Measurements from ENCODE around the gene NAGLU. TPM values are rescaled to one million over a fixed set of nuclear protein-coding genes. Genes with fewer than 3 reads are reported as not detected.

NAGLU gene
- total RNA-seq, 2 experiments from 2014 or later: 7.8 TPM

DNA sequence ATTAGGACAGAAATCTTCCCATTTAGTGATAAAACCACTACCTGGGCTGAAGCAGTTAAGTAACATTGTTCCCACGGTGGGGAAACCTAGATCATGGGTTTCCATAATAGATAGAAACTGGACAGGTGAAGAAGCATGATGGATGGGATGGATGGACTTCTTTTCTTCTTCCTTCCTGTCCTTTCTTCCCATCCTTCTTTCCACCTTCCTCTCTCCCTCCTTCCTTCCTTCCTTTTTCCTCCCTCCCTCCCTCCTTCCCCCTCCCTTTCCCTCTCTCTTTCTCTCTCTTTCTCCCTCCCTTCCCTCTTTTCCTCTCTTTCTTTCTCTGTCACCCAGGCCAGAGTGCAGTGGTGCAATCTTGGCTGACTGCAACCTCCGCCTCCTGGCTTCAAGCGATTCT lies 38.4 kb downstream of the NAGLU start:
- Histone ChIP-seq H3K27me3 (ENCODE audit: control insufficient read depth in 1 of 2, insufficient read depth in 2 of 2, low read length in 2 of 2) (no peaks in the 10 kb centered on the region), H3K9me3 (ENCODE audit: control insufficient read depth in 1 of 2, insufficient read depth in 1 of 2, low read length in 2 of 2) (no peaks in the 10 kb centered on the region), H3K4me1 (ENCODE audit: insufficient read depth, low read length) (peaks cover 27% of the 10 kb centered on the region), H3K4me3 (ENCODE audit: low read length) (no peak overlapping the region), H3K36me3 (ENCODE audit: insufficient read depth, low read length) (peaks cover 56% of the 10 kb centered on the region), H3K27ac (ENCODE audit: low read depth in 1 of 2, low read length in 2 of 2) (no peak overlapping the region)
- Mint-ChIP-seq H3K4me1 (ENCODE audit: low read depth) (peaks cover 34% of the 10 kb centered on the region), H3K9me3 (no peaks in the 10 kb centered on the region), H3K36me3 (ENCODE audit: low read depth) (peaks cover 67% of the 10 kb centered on the region), H3K27me3 (no peaks in the 10 kb centered on the region), H3K4me3 (no peak overlapping the region), H3K27ac (no peak overlapping the region)
- POLR2A ChIA-PET: interaction anchor here (1.1 to 1.2 kb wide), 2 partner anchors 20 to 262 kb away, joined by 3 to 4 read pairs; no protein-coding TSS in a partner anchor
- CTCF ChIA-PET: no interaction called here
- TF ChIP-seq, protein P1, sequence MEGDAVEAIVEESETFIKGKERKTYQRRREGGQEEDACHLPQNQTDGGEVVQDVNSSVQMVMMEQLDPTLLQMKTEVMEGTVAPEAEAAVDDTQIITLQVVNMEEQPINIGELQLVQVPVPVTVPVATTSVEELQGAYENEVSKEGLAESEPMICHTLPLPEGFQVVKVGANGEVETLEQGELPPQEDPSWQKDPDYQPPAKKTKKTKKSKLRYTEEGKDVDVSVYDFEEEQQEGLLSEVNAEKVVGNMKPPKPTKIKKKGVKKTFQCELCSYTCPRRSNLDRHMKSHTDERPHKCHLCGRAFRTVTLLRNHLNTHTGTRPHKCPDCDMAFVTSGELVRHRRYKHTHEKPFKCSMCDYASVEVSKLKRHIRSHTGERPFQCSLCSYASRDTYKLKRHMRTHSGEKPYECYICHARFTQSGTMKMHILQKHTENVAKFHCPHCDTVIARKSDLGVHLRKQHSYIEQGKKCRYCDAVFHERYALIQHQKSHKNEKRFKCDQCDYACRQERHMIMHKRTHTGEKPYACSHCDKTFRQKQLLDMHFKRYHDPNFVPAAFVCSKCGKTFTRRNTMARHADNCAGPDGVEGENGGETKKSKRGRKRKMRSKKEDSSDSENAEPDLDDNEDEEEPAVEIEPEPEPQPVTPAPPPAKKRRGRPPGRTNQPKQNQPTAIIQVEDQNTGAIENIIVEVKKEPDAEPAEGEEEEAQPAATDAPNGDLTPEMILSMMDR (IDR thresholded peaks at IDR 0.05): no peak
- DNase-seq: no peak
- no peak for ATAC-seq (ENCODE audit: poor library complexity)
- intact Hi-C loops (cut with DNase I, micrococcal nuclease): no loop called here

DNA sequence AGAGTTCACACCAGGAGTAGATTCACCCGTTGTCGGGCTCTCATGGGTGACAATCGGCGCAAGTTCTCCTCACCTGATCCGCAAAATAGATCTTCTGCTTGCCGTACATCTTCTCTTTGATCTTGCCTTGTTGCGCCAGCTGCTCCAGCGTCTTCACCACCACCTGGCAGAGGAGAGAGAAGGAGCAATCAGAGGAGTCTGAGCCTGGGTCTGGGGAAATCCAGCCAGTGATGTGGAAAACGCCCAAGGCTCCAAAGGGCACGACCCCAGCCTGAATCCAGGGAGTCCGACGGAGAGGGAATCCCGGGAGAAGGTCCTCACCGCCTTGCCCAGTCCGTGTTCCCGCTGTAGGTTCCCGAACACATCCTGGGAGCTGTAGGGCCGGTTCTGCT lies 41.1 kb downstream of the NAGLU start:
- peak overlapping the region; percentile 87 for H3K4me3 Mint-ChIP-seq
- Histone ChIP-seq H3K4me3 (ENCODE audit: low read length) (peak overlapping the region; percentile 67), H3K27ac (ENCODE audit: low read depth in 1 of 2, low read length in 2 of 2) (peak overlapping the region in 1 of 2 donors; percentile 49), H3K9me3 (ENCODE audit: control insufficient read depth in 1 of 2, insufficient read depth in 1 of 2, low read length in 2 of 2) (no peaks in the 10 kb centered on the region), H3K4me1 (ENCODE audit: insufficient read depth, low read length) (peaks cover 21% of the 10 kb centered on the region), H3K36me3 (ENCODE audit: insufficient read depth, low read length) (peaks cover 50% of the 10 kb centered on the region), H3K27me3 (ENCODE audit: control insufficient read depth in 1 of 2, insufficient read depth in 2 of 2, low read length in 2 of 2) (no peaks in the 10 kb centered on the region)
- no peaks in the 10 kb centered on the region for H3K27me3 Mint-ChIP-seq
- H3K36me3 Mint-ChIP-seq (ENCODE audit: low read depth): peaks cover 63% of the 10 kb centered on the region
- no peaks in the 10 kb centered on the region for H3K9me3 Mint-ChIP-seq
- DNase-seq (no peak), ATAC-seq (ENCODE audit: poor library complexity) (no peak)
- ChIA-PET POLR2A (interaction anchor here (0.7 to 2.5 kb wide), 10 partner anchors 10 to 247 kb away, joined by 3 to 42 read pairs (median 10); partner anchors contain the start of genes BECN1, COASY, MLX and NAGLU), CTCF (interaction anchor here (1.0 to 2.8 kb wide), 10 partner anchors 9 to 634 kb away, joined by 3 to 45 read pairs (median 12); partner anchors contain the start of genes CCR10, MLX, PLEKHH3 and RETREG3)
- intact Hi-C loops (cut with DNase I, micrococcal nuclease): loop anchor here (2.0 to 5.0 kb wide), 2 partner anchors 22 to 255 kb away; partner anchors contain the start of gene PSME3 (in 1 of the 2)
- H3K27ac Mint-ChIP-seq: peak overlapping the region; percentile 80
- H3K4me1 Mint-ChIP-seq (ENCODE audit: low read depth): peaks cover 32% of the 10 kb centered on the region
- TF ChIP-seq, protein P1 (IDR thresholded peaks at IDR 0.05): no peak

DNA sequence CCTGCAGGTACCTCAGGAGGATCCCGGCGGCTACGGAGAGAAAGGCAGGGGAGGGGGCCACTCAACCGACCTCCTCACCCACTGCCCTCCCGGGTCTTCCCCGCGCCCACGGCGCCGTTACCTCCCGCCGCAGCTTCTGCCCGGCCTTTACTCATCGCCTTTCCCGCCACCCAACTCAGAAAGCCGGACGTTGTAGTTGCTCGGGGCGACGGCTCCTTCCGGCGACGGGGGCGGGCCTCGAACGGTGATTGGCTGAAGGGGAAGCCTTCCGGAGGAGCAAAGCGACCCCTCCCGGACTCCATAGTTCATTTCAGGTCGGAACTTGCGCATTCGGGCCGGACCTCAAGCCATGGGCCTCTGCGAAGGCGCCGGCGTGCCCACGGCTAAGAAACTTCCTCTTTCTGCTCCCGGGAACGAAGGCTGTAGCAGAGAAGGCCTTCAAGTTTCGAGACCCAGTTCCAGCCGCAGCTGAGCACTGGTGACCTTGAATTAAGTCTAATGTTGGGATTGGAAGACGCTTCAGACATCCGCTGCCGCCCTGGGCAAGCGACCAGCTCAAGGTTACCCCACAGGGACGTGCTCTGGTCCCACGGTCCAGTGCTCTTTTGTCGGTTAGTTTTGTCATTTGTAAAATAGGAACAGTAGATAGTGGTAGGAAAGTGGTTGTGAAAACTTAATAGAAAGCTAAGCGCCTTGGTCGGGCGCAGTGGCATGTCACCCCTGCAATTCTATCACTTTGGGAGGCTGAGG lies 41.7 kb downstream of the NAGLU start, which contains the start of gene PSMC3IP:
PSMC3IP (minus strand) TSS at position 198 of the 750 bp plus-strand sequence; CDS start at position 155, 43 bp downstream.
- Mint-ChIP-seq H3K4me3 (peak within 1 kb of the TSS; percentile 97), H3K4me1 (ENCODE audit: low read depth) (peaks cover 32% of the 10 kb centered on the region), H3K27me3 (no peaks in the 10 kb centered on the region), H3K36me3 (ENCODE audit: low read depth) (peaks cover 65% of the 10 kb centered on the region), H3K9me3 (no peaks in the 10 kb centered on the region), H3K27ac (peak within 1 kb of the TSS; percentile 80)
- peak; percentile 81 to 95 (median 90) for DNase-seq
- Histone ChIP-seq H3K4me3 (ENCODE audit: low read length) (peak within 1 kb of the TSS; percentile 67), H3K27me3 (ENCODE audit: control insufficient read depth in 1 of 2, insufficient read depth in 2 of 2, low read length in 2 of 2) (no peaks in the 10 kb centered on the region), H3K4me1 (ENCODE audit: insufficient read depth, low read length) (peaks cover 21% of the 10 kb centered on the region), H3K36me3 (ENCODE audit: insufficient read depth, low read length) (peaks cover 50% of the 10 kb centered on the region), H3K27ac (ENCODE audit: low read depth in 1 of 2, low read length in 2 of 2) (peak within 1 kb of the TSS; percentile 49 to 67), H3K9me3 (ENCODE audit: control insufficient read depth in 1 of 2, insufficient read depth in 1 of 2, low read length in 2 of 2) (no peaks in the 10 kb centered on the region)
- intact Hi-C loops (cut with DNase I, micrococcal nuclease): loop anchor here (1.0 to 5.0 kb wide), 5 partner anchors 23 to 255 kb away; partner anchors contain the start of gene PSME3 (in 1 of the 2)
- peak; percentile 89 for ATAC-seq (ENCODE audit: poor library complexity)
- TF ChIP-seq, protein P1 (IDR thresholded peaks at IDR 0.05): peak; percentile 53
- POLR2A ChIA-PET: interaction anchor here (0.7 to 2.5 kb wide), 21 partner anchors 11 to 811 kb away, joined by 3 to 42 read pairs (median 5); partner anchors contain the start of genes BECN1, COASY, MLX and NAGLU
- CTCF ChIA-PET: interaction anchor here (0.5 to 2.8 kb wide), 28 partner anchors 9 to 634 kb away, joined by 3 to 45 read pairs (median 6); partner anchors contain the start of genes BECN1, CCR10, CNTNAP1 and MLX
